Neutrophil (primary cell): ENCODE measurements around the gene INSYN2A.

Experiments
- H3K27ac ChIP-seq: fragments of 200-600 bp; sonication (generic); 2 replicates; pipeline ENCODE4 v1.5.1; 2016; ENCODE audit warnings: mild to moderate bottlenecking, moderate library complexity
- H3K27me3 ChIP-seq: fragments of 200-600 bp; sonication (generic); 2 replicates; pipeline ENCODE4 v1.6.0; 2016; ENCODE audit warnings: mild to moderate bottlenecking
- H3K36me3 ChIP-seq: fragments of 200-600 bp; sonication (generic); 2 replicates; pipeline ENCODE4 v1.5.1; 2017
- H3K4me1 ChIP-seq, 2 experiments: fragments of 200-600 bp in 1 of 2; sonication (generic) in 1 of 2; 1 replicate in 1 of 2; 2 replicates in 1 of 2; pipeline versions ENCODE4 v1.5.1 to v1.6.1; 2013 to 2016; ENCODE audit warnings: low read depth in 1 of 2, low read length in 1 of 2, mild to moderate bottlenecking in 1 of 2, moderate library complexity in 1 of 2; ENCODE audit not compliant: control insufficient read depth in 1 of 2, insufficient read depth in 1 of 2
- H3K4me3 ChIP-seq, 2 experiments: fragments of 200-600 bp in 1 of 2; sonication (generic) in 1 of 2; 1 replicate in 1 of 2; 2 replicates in 1 of 2; pipeline ENCODE4 v1.5.1; 2013 to 2016; ENCODE audit warnings: low read depth in 1 of 2, low read length in 1 of 2, mild to moderate bottlenecking in 1 of 2, moderate library complexity in 1 of 2
- H3K9me3 ChIP-seq: fragments of 200-600 bp; sonication (generic); 2 replicates; pipeline ENCODE4 v1.5.1; 2016
- CTCF ChIP-seq: fragments of 200-600 bp; sonication (generic); IDR thresholded peaks from 2 replicates; pipeline ENCODE4 v1.5.1; 2016; ENCODE audit warnings: antibody characterized with exemption

Gene INSYN2A

DNA sequence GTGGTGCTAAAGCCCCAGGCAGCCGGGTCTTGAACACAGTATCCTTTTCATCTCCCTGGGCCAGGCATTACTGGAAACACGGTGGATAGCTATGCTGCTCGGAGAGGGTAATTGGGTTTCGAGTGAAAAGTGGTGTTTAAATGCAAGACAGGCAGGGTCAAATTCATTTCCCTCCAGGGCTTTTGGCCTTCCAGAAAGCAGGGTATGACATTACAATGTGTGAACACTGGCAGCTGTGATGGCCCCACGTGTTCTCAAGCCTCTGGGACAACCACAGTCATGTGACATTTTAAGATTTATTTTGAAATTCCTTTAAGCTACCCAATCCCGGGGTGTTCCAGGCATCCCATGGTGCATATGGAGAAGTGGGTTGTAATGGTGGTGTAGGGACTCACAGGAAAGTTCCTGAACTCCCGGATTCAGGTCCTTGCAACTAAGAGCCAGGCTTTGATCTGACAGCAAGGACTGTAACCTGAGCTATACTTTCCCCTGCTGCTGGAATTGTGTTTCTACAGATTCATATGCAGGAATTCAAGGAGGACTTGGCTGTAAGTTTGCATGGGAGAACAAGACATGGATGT, 46.8 kb downstream of the INSYN2A start:
- Histone ChIP-seq H3K4me3 (no peak overlapping the region), H3K27ac (no peak overlapping the region)
- TF ChIP-seq CTCF, result no peak

DNA sequence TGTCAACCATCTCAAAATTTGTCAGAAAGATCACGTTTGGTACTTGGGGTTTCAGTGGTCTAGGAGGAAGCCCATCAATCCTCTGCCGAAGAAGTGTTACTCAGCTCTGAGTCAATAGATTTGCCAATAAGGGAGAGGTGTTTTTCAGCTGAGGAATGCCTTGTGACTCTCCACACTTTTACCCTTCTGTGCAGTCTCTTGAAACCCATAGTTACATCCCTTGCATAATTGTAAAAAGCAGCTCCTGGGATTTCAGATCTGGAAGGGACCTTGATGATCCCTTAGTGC, 47.5 kb downstream of the INSYN2A start:
- H3K36me3 ChIP-seq, result no peaks in the 10 kb centered on the region
- no peak overlapping the region for H3K4me3 ChIP-seq
- H3K27ac ChIP-seq, result no peak overlapping the region

More for the DNA sequence above, 46.8 kb downstream of the INSYN2A start:
- H3K9me3 ChIP-seq, result no peaks in the 10 kb centered on the region
- H3K27me3 ChIP-seq, result peaks cover 13% of the 10 kb centered on the region
- no peaks in the 10 kb centered on the region for H3K4me1 ChIP-seq
- no peaks in the 10 kb centered on the region for H3K36me3 ChIP-seq

DNA sequence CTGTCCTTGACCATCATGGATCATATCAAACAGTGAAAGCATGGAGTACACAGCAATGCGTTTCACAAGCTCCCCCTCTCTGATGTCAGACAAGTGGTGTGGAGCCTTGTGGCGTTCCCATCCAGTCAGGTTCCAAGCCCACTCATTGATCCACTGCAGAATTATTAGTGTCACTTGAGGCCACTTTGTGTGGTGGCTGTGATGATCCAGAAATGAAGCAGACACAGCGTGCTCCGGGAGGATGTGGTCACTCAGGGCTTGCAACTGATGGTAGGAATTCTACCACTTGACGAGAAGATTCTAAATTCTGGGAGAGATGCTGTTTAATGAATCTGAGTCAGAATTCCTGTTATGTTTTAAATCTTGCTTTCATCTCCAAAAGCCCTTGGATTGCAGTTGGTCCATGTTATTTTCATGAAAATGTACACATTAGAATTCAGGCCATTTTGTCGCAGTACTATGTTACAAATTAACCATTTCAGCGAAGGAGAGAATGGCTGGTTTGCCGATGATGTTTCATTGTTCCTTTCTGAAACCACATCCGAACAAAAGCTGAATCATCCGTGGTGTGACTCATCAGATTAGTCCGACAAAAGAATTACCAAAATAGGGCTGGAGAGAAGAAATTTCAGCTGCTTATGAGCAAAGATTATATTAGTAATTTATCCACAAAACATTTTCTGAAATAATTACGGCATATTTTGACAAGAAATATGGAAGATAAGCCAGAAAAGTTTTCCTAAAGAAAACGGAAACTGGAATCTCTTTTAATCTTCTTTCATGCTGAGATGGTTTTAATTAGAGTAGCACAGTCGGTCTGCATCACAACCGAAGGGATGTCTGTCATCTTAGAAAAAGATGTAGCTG, 48.1 kb downstream of the INSYN2A start:
- H3K4me3 ChIP-seq, result no peak overlapping the region
- TF ChIP-seq CTCF, result no peak

More for the DNA sequence above, 47.5 kb downstream of the INSYN2A start:
- Histone ChIP-seq H3K9me3 (no peaks in the 10 kb centered on the region), H3K4me1 (no peaks in the 10 kb centered on the region), H3K27me3 (peaks cover 13% of the 10 kb centered on the region)
- TF ChIP-seq CTCF, result no peak

DNA sequence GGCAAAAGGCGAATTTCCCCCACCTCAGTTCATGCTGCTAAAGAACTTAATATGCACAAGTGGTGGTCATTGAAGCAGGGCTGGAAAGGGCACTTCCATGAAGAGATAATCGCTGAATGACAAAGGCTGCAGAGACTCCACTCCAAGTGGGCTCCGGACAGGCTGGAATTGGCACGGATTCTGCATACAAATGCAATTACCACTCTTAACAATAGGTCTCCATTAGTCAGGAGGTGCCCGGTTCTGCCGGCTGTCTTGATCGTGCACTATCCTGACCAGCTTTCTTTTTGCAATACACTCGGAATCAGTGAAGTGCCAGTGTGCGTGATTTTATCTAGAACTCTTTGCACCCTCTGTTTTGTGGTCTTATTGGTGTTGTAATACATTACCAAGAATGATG, 49.7 kb downstream of the INSYN2A start:
- Histone ChIP-seq H3K4me1 (no peaks in the 10 kb centered on the region), H3K27me3 (peaks cover 13% of the 10 kb centered on the region), H3K36me3 (no peaks in the 10 kb centered on the region), H3K27ac (no peak overlapping the region), H3K9me3 (no peaks in the 10 kb centered on the region), H3K4me3 (no peak overlapping the region)
- TF ChIP-seq CTCF, result no peak

More for the DNA sequence above, 48.1 kb downstream of the INSYN2A start:
- no peaks in the 10 kb centered on the region for H3K4me1 ChIP-seq
- no peak overlapping the region for H3K27ac ChIP-seq
- no peaks in the 10 kb centered on the region for H3K9me3 ChIP-seq
- peaks cover 13% of the 10 kb centered on the region for H3K27me3 ChIP-seq
- no peaks in the 10 kb centered on the region for H3K36me3 ChIP-seq
